Fibroblast of mammary gland (primary cell): ENCODE data around the gene FMO5.
A peak's percentile ranks its signal among the peaks of the same experiment; 100 is the strongest.

Experiments
- DNase-seq: peaks from one replicate; pipeline ENCODE4 v3.0.0-alpha.2; 2010; ENCODE audit warnings: low read depth
- H3K4me3 ChIP-seq: 2 replicates; pipeline ENCODE4 v1.5.1; 2011; ENCODE audit warnings: low read depth, mild to moderate bottlenecking, low read length, moderate library complexity; ENCODE audit not compliant: control insufficient read depth
- CTCF ChIP-seq: conservative IDR thresholded peaks from 2 replicates; pipeline ENCODE4 v1.5.1; 2011; ENCODE audit warnings: low read depth, low read length, inconsistent platforms; ENCODE audit not compliant: control insufficient read depth, insufficient read depth

FMO5 gene

GRCh38 chr1:147225193-147225730, at the start of gene FMO5:
FMO5 (minus strand) TSS chr1:147225339; CDS start chr1:147225029, 310 bp downstream.
- peak within 1 kb of the TSS; percentile 77 for H3K4me3 ChIP-seq
- TF ChIP-seq CTCF = no peak
- peak; percentile 71 for DNase-seq

GRCh38 chr1:147273409-147274336, 48.5 kb upstream of the FMO5 start:
- peak; percentile 91 for DNase-seq
- peak; percentile 34 for TF ChIP-seq CTCF
- H3K4me3 ChIP-seq = no peak overlapping the region

GRCh38 chr1:147272042-147272441, 46.9 kb upstream of the FMO5 start:
- DNase-seq = no peak
- H3K4me3 ChIP-seq = no peak overlapping the region
- TF ChIP-seq CTCF = no peak

GRCh38 chr1:147270721-147271120, 45.6 kb upstream of the FMO5 start:
- no peak for DNase-seq
- no peak for TF ChIP-seq CTCF
- H3K4me3 ChIP-seq = no peak overlapping the region

GRCh38 chr1:147267711-147268110, 42.6 kb upstream of the FMO5 start:
- DNase-seq = no peak
- no peak for TF ChIP-seq CTCF
- H3K4me3 ChIP-seq = no peak overlapping the region

GRCh38 chr1:147266381-147266780, 41.2 kb upstream of the FMO5 start:
- DNase-seq = no peak
- H3K4me3 ChIP-seq = no peak overlapping the region
- TF ChIP-seq CTCF = no peak
